K562 (cell line): ENCODE results near the gene CSTF2T. TPM values are rescaled to one million over a fixed set of nuclear protein-coding genes. Genes with fewer than 3 reads are reported as not detected.

Experiments
- ATAC-seq: fragments of 200-7000 bp; cut with Tn5 transposase; 3 replicates; pipeline ENCODE4 v1.9.1; 2020; ENCODE audit warnings: moderate library complexity
- BruUV-seq: library from RNA; stranded (reverse); fragments of 400-500 nt; replicated peaks from 2 replicates; lab custom pipeline; 2021; lab: Mats Ljungman, UMichigan
- CTCF ChIA-PET: fragments of 300-600 bp; formaldehyde crosslinking; extraction: SDS; loops from one replicate; lab custom pipeline; 2021; ENCODE audit warnings: low intra/inter-chr PET ratio; lab: Yijun Ruan, JAX
- POLR2A ChIA-PET: fragments of 300-600, 350-650 bp; sonication (Branson Sonifier 250); formaldehyde crosslinking; extraction: SDS; loops from one replicate; lab custom pipeline; 2021; ENCODE audit warnings: antibody characterized with exemption, inconsistent platforms; lab: Yijun Ruan, JAX
- DNase-seq, 4 experiments: peaks; one replicate each; pipeline versions ENCODE4 v3.0.0 to v3.0.0-alpha.2; 2011 to 2018; ENCODE audit warnings: low spot score in 3 of 4, mixed read lengths in 3 of 4; ENCODE audit errors: extremely low read depth in 1 of 4
- FAIRE-seq: peaks from 2 replicates; lab custom pipeline; 2011; peaks lifted over from hg19 to GRCh38; lab: Jason Lieb, UNC
- H2AFZ ChIP-seq: 2 replicates; pipeline ENCODE4 v1.6.0; 2011; ENCODE audit warnings: low read depth, low read length, control low read depth, inconsistent platforms
- H3K27ac ChIP-seq: fragments of 200-600 bp; 3 replicates; pipeline ENCODE4 v1.8.0; 2011; ENCODE audit warnings: low read depth, mild to moderate bottlenecking, control low read depth, inconsistent platforms, low read length, moderate library complexity, mixed read lengths; ENCODE audit errors: extremely low read depth
- H3K27me3 ChIP-seq, 2 experiments: fragments of 300-600 bp in 1 of 2; 2 replicates in 1 of 2; 3 replicates in 1 of 2; pipeline versions ENCODE4 v1.6.0 to v1.8.0; 2011; ENCODE audit warnings: inconsistent platforms in 2 of 2, low read length in 2 of 2, mild to moderate bottlenecking in 1 of 2, mixed read lengths in 1 of 2, moderate library complexity in 1 of 2; ENCODE audit not compliant: control insufficient read depth in 2 of 2, insufficient read depth in 2 of 2
- H3K36me3 ChIP-seq: fragments of 300-600 bp; 3 replicates; pipeline ENCODE4 v1.8.0; 2011; ENCODE audit warnings: mild to moderate bottlenecking, low read length, inconsistent platforms; ENCODE audit not compliant: control insufficient read depth, insufficient read depth
- H3K4me1 ChIP-seq, 2 experiments: fragments of 200-600 bp in 1 of 2; replicated peaks in 1 of 2; 2 replicates in 1 of 2; 3 replicates in 1 of 2; pipeline versions ENCODE4 v1.5.1 to v1.8.0; 2011; ENCODE audit warnings: inconsistent platforms in 2 of 2, low read length in 2 of 2, mild to moderate bottlenecking in 1 of 2, mixed read lengths in 1 of 2, moderate library complexity in 1 of 2; ENCODE audit not compliant: control insufficient read depth in 2 of 2, insufficient read depth in 2 of 2
- H3K4me2 ChIP-seq: 2 replicates; pipeline ENCODE4 v1.6.1; 2011; ENCODE audit warnings: low read length, control low read depth, inconsistent platforms, mixed read lengths; ENCODE audit not compliant: insufficient read depth
- H3K4me3 ChIP-seq: fragments of 200-600 bp; sonication (generic), shearing (Covaris generic); 2 replicates; pipeline ENCODE4 v1.5.1; 2016; ENCODE audit warnings: control low read depth, inconsistent platforms
- H3K79me2 ChIP-seq: fragments of 200-600 bp; 3 replicates; pipeline ENCODE4 v1.8.0; 2011; ENCODE audit warnings: low read length, inconsistent platforms; ENCODE audit not compliant: control insufficient read depth, insufficient read depth
- H3K9ac ChIP-seq, 2 experiments: 2 replicates each; pipeline versions ENCODE4 v1.6.0 to v1.6.1; 2011; ENCODE audit warnings: low read depth in 2 of 2, low read length in 2 of 2, control low read depth in 1 of 2, inconsistent platforms in 1 of 2, mild to moderate bottlenecking in 1 of 2, mixed read lengths in 1 of 2; ENCODE audit not compliant: insufficient read depth in 1 of 2
- H3K9me1 ChIP-seq: one replicate; pipeline ENCODE4 v1.6.0; 2011; ENCODE audit warnings: inconsistent platforms, mild to moderate bottlenecking, low read length, moderate library complexity; ENCODE audit not compliant: control insufficient read depth, insufficient read depth
- H3K9me3 ChIP-seq: replicated peaks from 2 replicates; pipeline ENCODE4 v1.5.1; 2011; ENCODE audit warnings: low read depth, low read length, inconsistent platforms; ENCODE audit not compliant: control insufficient read depth, insufficient read depth
- H4K20me1 ChIP-seq: replicated peaks from 2 replicates; pipeline ENCODE4 v1.6.1; 2011; ENCODE audit warnings: low read length, inconsistent platforms, mixed read lengths; ENCODE audit not compliant: control insufficient read depth, insufficient read depth
- ASH1L ChIP-seq: fragments of 450-650 bp; IDR thresholded peaks from 2 replicates; pipeline ENCODE4 v1.6.1; 2018; ENCODE audit warnings: borderline replicate concordance, mild to moderate bottlenecking, low read depth; ENCODE audit not compliant: partially characterized antibody
- C11orf30 ChIP-seq: fragments of 450-650 bp; IDR thresholded peaks from 2 replicates; pipeline ENCODE4 v1.6.1; 2016; ENCODE audit warnings: low read depth, mild to moderate bottlenecking
- CCAR2 ChIP-seq: fragments of 200-400 bp; formaldehyde crosslinking; IDR thresholded peaks from 2 replicates; pipeline ENCODE4 v1.6.1; 2017; ENCODE audit warnings: mild to moderate bottlenecking, low read depth, low read length
- JUNB ChIP-seq: fragments of 450-650 bp; formaldehyde crosslinking; conservative IDR thresholded peaks from 2 replicates; pipeline ENCODE4 v1.4.0; 2020; ENCODE audit warnings: mild to moderate bottlenecking
- MAZ ChIP-seq, 2 experiments: fragments of 450-650 bp in 1 of 2; sonication (generic) in 1 of 2; formaldehyde crosslinking; IDR thresholded peaks in 1 of 2; conservative IDR thresholded peaks in 1 of 2; 2 replicates each; pipeline versions ENCODE4 v1.4.0 to v1.5.0; 2020; ENCODE audit warnings: mild to moderate bottlenecking in 1 of 2, missing genetic modification reagents in 1 of 2
- NRF1 ChIP-seq, 2 experiments: fragments of 450-650 bp; IDR thresholded peaks in 1 of 2; conservative IDR thresholded peaks in 1 of 2; 2 replicates each; pipeline ENCODE4 v1.6.1; 2014; ENCODE audit warnings: mild to moderate bottlenecking in 2 of 2
- WHSC1 ChIP-seq: IDR thresholded peaks from one replicate; pipeline ENCODE4 v1.6.1; 2012; ENCODE audit warnings: low read length, control low read depth, inconsistent platforms
- ZBTB2 ChIP-seq: fragments of 450-650 bp; IDR thresholded peaks from 2 replicates; pipeline ENCODE4 v1.6.1; 2016; ENCODE audit warnings: antibody characterized with exemption
- ZNF445 ChIP-seq: fragments of 250-450 bp; sonication (Bioruptor Pico); IDR thresholded peaks from 2 replicates; pipeline ENCODE4 v1.4.0; 2020; ENCODE audit warnings: low read depth, mild to moderate bottlenecking, moderate library complexity
- WGBS: fragments of 100-300 bp; shearing (Covaris generic); methylation state at CpG from one replicate; pipeline ENCODE4 v1.1.6; 2016; ENCODE audit warnings: low coverage, mixed read lengths; ENCODE audit not compliant: insufficient coverage; ENCODE audit errors: missing lambda C conversion rate; 5-methylcytosine and 5-hydroxymethylcytosine counted together
- in situ Hi-C: fragments of 300-500 bp; cut with MboI; formaldehyde crosslinking; loops from 4 replicates; pipeline ENCODE4 v1.15.0; 2018; ENCODE audit warnings: inconsistent platforms, mixed read lengths
- intact Hi-C: fragments of 100-400 bp; cut with micrococcal nuclease; formaldehyde crosslinking; loops from 2 replicates; pipeline ENCODE4 v1.14.2; 2022
- polyA plus RNA-seq, 8 experiments: library from polyadenylated mRNA; depleted of rRNA in 4 of 8; stranded (reverse) in 5 of 8; unstranded in 3 of 8; fragments of >200 nt; fragmentation: Nextera tagmentation in 2 of 8; fragmentation: Illumina TruSeq in 1 of 8; extraction: Ambion mirVana in 2 of 8; extraction: Trizol in 1 of 8; gene quantifications; 2 replicates each; pipeline versions ENCODE4 v1.2.1 to v1.2.3, GENCODE V29; 2011 to 2014; ENCODE audit warnings: inconsistent platforms in 1 of 8, missing spikeins in 1 of 8
- total RNA-seq, 7 experiments: library from RNA; depleted of rRNA in 6 of 7; stranded (reverse); fragments of >200 nt in 6 of 7; fragmentation: Illumina TruSeq in 2 of 7; extraction: Trizol in 2 of 7; gene quantifications; 2 replicates each; pipeline versions ENCODE4 v1.2.1 to v1.2.3, GENCODE V29; 2011 to 2021; ENCODE audit warnings: low replicate concordance in 1 of 7
- TF ChIP-seq, protein P1 (sequence below): fragments of 450-650 bp; conservative IDR thresholded peaks from 2 replicates; pipeline ENCODE4 v1.6.1; 2016; ENCODE audit warnings: missing genetic modification characterization, low read depth, mild to moderate bottlenecking, missing compliant biosample characterization, moderate library complexity

CSTF2T gene
- total and polyA plus RNA-seq, 9 of the 15 experiments (the other 6 are each of a cell fraction or from before 2014, with no cell fraction given), result 10.3 to 32.4 (median 24.2) TPM

DNA sequence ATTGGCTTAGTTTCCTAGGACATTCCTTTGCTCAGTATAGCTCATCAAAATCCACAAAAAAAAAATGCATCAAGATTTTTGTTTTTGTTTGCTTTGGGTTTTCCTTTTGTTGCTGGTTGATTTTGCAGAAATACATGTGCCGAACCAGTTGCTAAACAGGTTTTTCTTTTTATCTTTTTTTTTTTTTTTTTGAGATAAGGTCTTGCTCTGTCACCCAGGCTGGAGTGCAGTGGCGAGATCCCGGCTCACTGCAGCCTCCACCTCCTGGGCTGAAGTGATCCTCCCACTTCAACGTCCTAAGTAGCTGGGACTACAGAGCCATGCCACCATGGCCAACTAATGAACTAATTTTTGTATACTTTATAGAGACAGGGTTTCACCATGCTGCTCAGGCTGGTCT lies 8.3 kb downstream of the CSTF2T start (continued):
- no peak for TF ChIP-seq ZBTB2
- TF ChIP-seq, protein P1, sequence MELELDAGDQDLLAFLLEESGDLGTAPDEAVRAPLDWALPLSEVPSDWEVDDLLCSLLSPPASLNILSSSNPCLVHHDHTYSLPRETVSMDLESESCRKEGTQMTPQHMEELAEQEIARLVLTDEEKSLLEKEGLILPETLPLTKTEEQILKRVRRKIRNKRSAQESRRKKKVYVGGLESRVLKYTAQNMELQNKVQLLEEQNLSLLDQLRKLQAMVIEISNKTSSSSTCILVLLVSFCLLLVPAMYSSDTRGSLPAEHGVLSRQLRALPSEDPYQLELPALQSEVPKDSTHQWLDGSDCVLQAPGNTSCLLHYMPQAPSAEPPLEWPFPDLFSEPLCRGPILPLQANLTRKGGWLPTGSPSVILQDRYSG (tag), result no peak
- TF ChIP-seq, all 486 proteins: peak for 14

DNA sequence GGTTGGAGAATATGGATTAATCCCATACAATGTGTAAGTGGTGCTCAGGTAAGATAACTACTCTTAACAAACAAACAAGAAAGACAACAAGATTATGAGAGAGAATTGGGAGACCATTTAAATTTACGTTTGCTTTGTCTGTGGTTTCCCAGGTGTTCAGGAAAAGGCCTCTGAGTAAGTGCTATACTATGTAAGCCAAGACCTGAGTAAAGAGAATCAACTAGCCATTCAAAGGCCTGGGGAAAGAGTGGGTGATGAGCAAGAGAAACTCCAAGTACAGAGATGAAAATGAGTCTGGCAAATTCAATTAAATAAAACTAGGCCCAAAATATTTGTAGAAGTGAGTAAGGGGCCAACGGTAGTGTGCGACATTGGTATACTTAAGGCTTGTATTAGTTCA lies 9.9 kb downstream of the CSTF2T start:
- H3K36me3 ChIP-seq, result no peaks in the 10 kb centered on the region
- H3K4me1 ChIP-seq, result peaks cover 4 to 5% of the 10 kb centered on the region in 2 experiments; a peak in 2 of 5 replicates
- intact Hi-C loops, result no loop called here
- no peak overlapping the region for H3K4me3 ChIP-seq
- H3K79me2 ChIP-seq, result no peaks in the 10 kb centered on the region
- no peak overlapping the region for H3K4me2 ChIP-seq
- no peak for FAIRE-seq
- no TSS peak for BruUV-seq
- H2AFZ ChIP-seq, result no peak overlapping the region
- no peak for ATAC-seq
- DNase-seq, result no peak
- POLR2A ChIA-PET, result no interaction called here
- in situ Hi-C loops, result no loop called here
- WGBS, result 30% methylated on average over 3 of the region's 3 CpGs
- H3K9me1 ChIP-seq, result no peaks in the 10 kb centered on the region
- CTCF ChIA-PET, result no interaction called here
- H3K9me3 ChIP-seq, result no peaks in the 10 kb centered on the region
- no peak overlapping the region for H3K27ac ChIP-seq
- no peaks in the 10 kb centered on the region for H3K27me3 ChIP-seq
- no peaks in the 10 kb centered on the region for H4K20me1 ChIP-seq
- no peak overlapping the region for H3K9ac ChIP-seq
- TF ChIP-seq WHSC1, result no peak
- no peak for TF ChIP-seq C11orf30
- no peak for TF ChIP-seq MAZ (CRISPR knock-in tag; conservative IDR thresholded peaks at IDR 0.05 in 1 of 2, IDR thresholded peaks at IDR 0.05 in 1 of 2)
- TF ChIP-seq NRF1 (conservative IDR thresholded peaks at IDR 0.05 in 1 of 2, IDR thresholded peaks at IDR 0.05 in 1 of 2), result no peak
- TF ChIP-seq CCAR2, result no peak
- TF ChIP-seq JUNB (CRISPR knock-in tag), result no peak
- no peak for TF ChIP-seq ASH1L
- TF ChIP-seq ZNF445 (CRISPR knock-in tag), result no peak
